Measurements from ENCODE around the gene TMEM131L. TPM values are rescaled to one million over a fixed set of nuclear protein-coding genes. Genes with fewer than 3 reads are reported as not detected.

The TMEM131L gene
- polyA plus RNA-seq, 1 experiment: 6.0 TPM

GRCh38 chr4:153641532-153641931 is 175.4 kb downstream of the TMEM131L start:
- no peak overlapping the region for H3K4me3 ChIP-seq (ENCODE audit: low read depth, low read length)
- no peak for DNase-seq (ENCODE audit: low read depth)
- POLR2A ChIA-PET: no interaction called here
- TF ChIP-seq, protein P1, sequence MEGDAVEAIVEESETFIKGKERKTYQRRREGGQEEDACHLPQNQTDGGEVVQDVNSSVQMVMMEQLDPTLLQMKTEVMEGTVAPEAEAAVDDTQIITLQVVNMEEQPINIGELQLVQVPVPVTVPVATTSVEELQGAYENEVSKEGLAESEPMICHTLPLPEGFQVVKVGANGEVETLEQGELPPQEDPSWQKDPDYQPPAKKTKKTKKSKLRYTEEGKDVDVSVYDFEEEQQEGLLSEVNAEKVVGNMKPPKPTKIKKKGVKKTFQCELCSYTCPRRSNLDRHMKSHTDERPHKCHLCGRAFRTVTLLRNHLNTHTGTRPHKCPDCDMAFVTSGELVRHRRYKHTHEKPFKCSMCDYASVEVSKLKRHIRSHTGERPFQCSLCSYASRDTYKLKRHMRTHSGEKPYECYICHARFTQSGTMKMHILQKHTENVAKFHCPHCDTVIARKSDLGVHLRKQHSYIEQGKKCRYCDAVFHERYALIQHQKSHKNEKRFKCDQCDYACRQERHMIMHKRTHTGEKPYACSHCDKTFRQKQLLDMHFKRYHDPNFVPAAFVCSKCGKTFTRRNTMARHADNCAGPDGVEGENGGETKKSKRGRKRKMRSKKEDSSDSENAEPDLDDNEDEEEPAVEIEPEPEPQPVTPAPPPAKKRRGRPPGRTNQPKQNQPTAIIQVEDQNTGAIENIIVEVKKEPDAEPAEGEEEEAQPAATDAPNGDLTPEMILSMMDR (IDR thresholded peaks at IDR 0.05; ENCODE audit: insufficient read depth, low read depth, low read length): no peak
- CTCF ChIA-PET: no interaction called here
- no peaks in the 10 kb centered on the region for H3K36me3 ChIP-seq (ENCODE audit: control insufficient read depth, insufficient read depth, low read length)
- no peaks in the 10 kb centered on the region for H3K27me3 ChIP-seq (ENCODE audit: control insufficient read depth, insufficient read depth, low read length)

DNA sequence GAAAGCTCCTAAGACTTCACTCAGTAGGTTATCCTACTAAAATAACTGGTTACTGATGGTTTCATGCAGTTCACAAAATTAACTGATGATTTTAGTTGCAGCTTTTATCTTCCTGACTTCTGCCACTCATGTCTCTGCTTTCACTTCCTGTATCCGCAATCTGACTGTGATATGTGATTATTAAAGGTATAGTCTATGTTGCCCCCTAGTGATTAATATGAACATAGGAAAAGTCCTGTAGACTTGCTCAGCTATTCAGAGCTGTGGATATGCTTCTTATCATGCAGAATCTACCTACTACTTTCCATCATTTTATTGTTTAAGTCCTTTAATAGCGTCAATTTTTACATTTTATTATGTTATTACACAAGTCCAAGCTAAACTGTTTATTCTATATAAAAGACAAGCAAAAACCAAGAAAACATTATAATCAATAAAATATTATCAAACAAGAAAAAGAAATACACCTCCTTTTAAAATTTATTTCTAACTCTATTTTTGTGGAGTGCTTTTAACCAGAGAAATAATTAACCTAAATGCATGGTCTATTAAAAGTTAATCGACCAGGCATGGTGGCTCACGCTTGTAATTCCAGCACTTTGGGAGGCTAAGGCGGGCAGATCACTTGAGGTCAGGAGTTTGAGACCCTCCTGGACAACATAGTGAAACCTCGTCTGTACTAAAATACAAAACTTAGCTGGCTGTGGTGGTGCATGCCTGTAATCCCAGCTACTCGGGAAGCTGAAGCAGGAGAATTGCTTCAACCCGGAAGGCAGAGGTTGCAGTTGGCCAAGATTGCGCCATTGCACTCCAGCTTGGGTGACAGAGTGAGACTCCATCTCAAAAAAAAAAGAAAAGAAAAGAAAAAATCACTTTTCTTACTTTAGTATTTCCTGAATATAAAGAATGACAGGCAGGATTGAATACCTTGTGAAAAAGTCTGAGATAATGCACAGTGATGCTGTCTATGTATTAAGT is 177.5 kb downstream of the TMEM131L start:
- ChIA-PET POLR2A (no interaction called here), CTCF (interaction anchor here (0.6 to 3.0 kb wide), 16 partner anchors 9 to 499 kb away, joined by 3 to 11 read pairs (median 4); partner anchors contain the start of gene MND1)
- no peak overlapping the region for H3K4me3 ChIP-seq (ENCODE audit: low read depth, low read length)
- TF ChIP-seq, protein P1 (IDR thresholded peaks at IDR 0.05; ENCODE audit: insufficient read depth, low read depth, low read length): peak; percentile 47
- DNase-seq (ENCODE audit: low read depth): peak; percentile 9
- no peaks in the 10 kb centered on the region for H3K27me3 ChIP-seq (ENCODE audit: control insufficient read depth, insufficient read depth, low read length)
- H3K36me3 ChIP-seq (ENCODE audit: control insufficient read depth, insufficient read depth, low read length): no peaks in the 10 kb centered on the region

GRCh38 chr4:153645183-153645582 is 179.0 kb downstream of the TMEM131L start:
- CTCF ChIA-PET: interaction anchor here (1.1 to 3.0 kb wide), 4 partner anchors 104 to 302 kb away, joined by 3 to 11 read pairs (median 8); partner anchors contain the start of gene MND1

DNA sequence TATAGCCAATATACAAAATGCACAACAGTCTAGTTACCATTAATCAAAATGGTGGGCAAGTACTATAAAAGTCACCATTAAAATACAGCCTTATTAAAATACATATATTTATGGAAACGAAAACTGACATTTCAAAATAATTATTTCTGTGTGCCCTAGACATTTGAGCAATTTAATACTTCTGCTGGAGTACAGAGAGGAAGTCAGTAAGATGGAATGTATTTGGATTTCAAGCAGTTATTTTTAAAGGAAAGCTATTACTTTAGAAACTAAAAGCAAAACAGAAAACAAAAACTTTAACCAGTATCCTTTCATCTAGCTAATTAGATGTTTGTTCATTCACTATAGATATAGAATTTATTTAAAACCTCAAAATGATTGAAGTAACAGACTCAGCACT is 180.1 kb downstream of the TMEM131L start:
- no peak for DNase-seq (ENCODE audit: low read depth)
- POLR2A ChIA-PET: interaction anchor here (0.6 kb wide), 1 partner anchor 883 kb away, joined by 3 read pairs; no protein-coding TSS in a partner anchor
- Histone ChIP-seq H3K4me3 (ENCODE audit: low read depth, low read length) (no peak overlapping the region), H3K27me3 (ENCODE audit: control insufficient read depth, insufficient read depth, low read length) (no peaks in the 10 kb centered on the region), H3K36me3 (ENCODE audit: control insufficient read depth, insufficient read depth, low read length) (no peaks in the 10 kb centered on the region)
- TF ChIP-seq, protein P1 (IDR thresholded peaks at IDR 0.05; ENCODE audit: insufficient read depth, low read depth, low read length): no peak
- CTCF ChIA-PET: no interaction called here

More at GRCh38 chr4:153645183-153645582, 179.0 kb downstream of the TMEM131L start:
- DNase-seq (ENCODE audit: low read depth): no peak
- no peaks in the 10 kb centered on the region for H3K27me3 ChIP-seq (ENCODE audit: control insufficient read depth, insufficient read depth, low read length)
- TF ChIP-seq, protein P1 (IDR thresholded peaks at IDR 0.05; ENCODE audit: insufficient read depth, low read depth, low read length): no peak
- POLR2A ChIA-PET: no interaction called here
- no peaks in the 10 kb centered on the region for H3K36me3 ChIP-seq (ENCODE audit: control insufficient read depth, insufficient read depth, low read length)
- no peak overlapping the region for H3K4me3 ChIP-seq (ENCODE audit: low read depth, low read length)

DNA sequence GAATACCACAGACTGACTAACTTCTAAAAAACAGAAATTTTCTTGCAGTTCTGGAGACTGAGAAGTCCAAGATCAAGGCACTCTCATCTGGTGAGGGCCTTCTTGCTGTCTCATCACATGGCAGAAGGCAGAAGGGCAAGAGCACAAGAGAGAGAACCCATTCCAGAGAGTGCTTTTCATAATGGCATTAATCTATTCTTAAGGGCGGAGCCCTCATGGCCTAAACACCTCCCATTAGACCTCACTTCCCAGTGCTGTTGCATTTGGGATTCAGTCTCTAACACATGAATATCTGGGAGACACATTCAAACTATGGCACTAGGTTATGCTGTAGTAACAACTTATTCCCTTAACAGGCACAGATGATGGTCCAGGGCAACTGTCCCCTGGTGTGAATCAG is 180.8 kb downstream of the TMEM131L start:
- Histone ChIP-seq H3K36me3 (ENCODE audit: control insufficient read depth, insufficient read depth, low read length) (no peaks in the 10 kb centered on the region), H3K27me3 (ENCODE audit: control insufficient read depth, insufficient read depth, low read length) (no peaks in the 10 kb centered on the region), H3K4me3 (ENCODE audit: low read depth, low read length) (no peak overlapping the region)
- TF ChIP-seq, protein P1 (IDR thresholded peaks at IDR 0.05; ENCODE audit: insufficient read depth, low read depth, low read length): no peak
- POLR2A ChIA-PET: no interaction called here
- DNase-seq (ENCODE audit: low read depth): no peak
- CTCF ChIA-PET: no interaction called here
